ENCODE measurements around the gene DDX1.
"Not testable (repeated sequence)": the region's sequence is repeated elsewhere in the genome, so short reads cannot be mapped to it uniquely, and the experiment has no call there.

The DDX1 gene

GRCh38 chr2:15616850-15617777 lies 25.4 kb downstream of the DDX1 start:
- DNase-seq (ENCODE audit: low spot score) = no peak

- DNase-seq (ENCODE audit: low spot score) = no peak
Observed at GRCh38 chr2:15617778-15618448, 26.2 kb downstream of the DDX1 start.

- no peak for DNase-seq (ENCODE audit: low spot score)
Observed at GRCh38 chr2:15618449-15618855, 26.8 kb downstream of the DDX1 start.

- no peak for DNase-seq (ENCODE audit: low spot score)
Observed at GRCh38 chr2:15619076-15619475, 27.4 kb downstream of the DDX1 start.

GRCh38 chr2:15619510-15619909 lies 27.8 kb downstream of the DDX1 start:
- no peak for DNase-seq (ENCODE audit: low spot score)

- no peak for DNase-seq (ENCODE audit: low spot score)
Observed at GRCh38 chr2:15619938-15620337, 28.3 kb downstream of the DDX1 start.

GRCh38 chr2:15620340-15620739 lies 28.7 kb downstream of the DDX1 start:
- no peak for DNase-seq (ENCODE audit: low spot score)

- DNase-seq (ENCODE audit: low spot score) = no peak
Observed at GRCh38 chr2:15620857-15621471, 29.3 kb downstream of the DDX1 start.

- not testable (repeated sequence) for DNase-seq (ENCODE audit: low spot score)
Observed at GRCh38 chr2:15621472-15621870, 29.8 kb downstream of the DDX1 start.

GRCh38 chr2:15622214-15622613 lies 30.5 kb downstream of the DDX1 start:
- no peak for DNase-seq (ENCODE audit: low spot score)

- no peak for DNase-seq (ENCODE audit: low spot score)
Observed at GRCh38 chr2:15622614-15623480, 31.2 kb downstream of the DDX1 start.

GRCh38 chr2:15623481-15623796 lies 31.8 kb downstream of the DDX1 start:
- no peak for DNase-seq (ENCODE audit: low spot score)

- no peak for DNase-seq (ENCODE audit: low spot score)
Observed at GRCh38 chr2:15623898-15624541, 32.4 kb downstream of the DDX1 start.

- DNase-seq (ENCODE audit: low spot score) = no peak
Observed at GRCh38 chr2:15624903-15625302, 33.2 kb downstream of the DDX1 start.

- DNase-seq (ENCODE audit: low spot score) = no peak
Observed at GRCh38 chr2:15625344-15626036, 33.8 kb downstream of the DDX1 start.

GRCh38 chr2:15626126-15626525 lies 34.5 kb downstream of the DDX1 start:
- no peak for DNase-seq (ENCODE audit: low spot score)

GRCh38 chr2:15626967-15627366 lies 35.3 kb downstream of the DDX1 start:
- DNase-seq (ENCODE audit: low spot score) = no peak

- no peak for DNase-seq (ENCODE audit: low spot score)
Observed at GRCh38 chr2:15627817-15628684, 36.4 kb downstream of the DDX1 start.

GRCh38 chr2:15628899-15629855 lies 37.5 kb downstream of the DDX1 start:
- DNase-seq (ENCODE audit: low spot score) = no peak
